H9 (cell line): ENCODE data around the gene CABCOCO1. TPM values are rescaled to one million over a fixed set of nuclear protein-coding genes. Genes with fewer than 3 reads are reported as not detected.

ENCODE experiments used
- DNase-seq: peaks from one replicate; pipeline ENCODE4 v3.0.0-alpha.2; 2017
- H2AFZ ChIP-seq: one replicate; pipeline ENCODE4 v1.6.1; 2013; ENCODE audit warnings: mild to moderate bottlenecking, low read length, control low read depth, moderate library complexity
- H2AK5ac ChIP-seq: 2 replicates; pipeline ENCODE4 v1.6.1; 2013; ENCODE audit warnings: low read length, control low read depth, mixed read lengths; ENCODE audit not compliant: insufficient read length
- H2BK120ac ChIP-seq: one replicate; pipeline ENCODE4 v1.6.1; 2013; ENCODE audit warnings: low read depth, mild to moderate bottlenecking, low read length, control low read depth, inconsistent platforms; ENCODE audit not compliant: poor library complexity, severe bottlenecking
- H2BK12ac ChIP-seq: 2 replicates; pipeline ENCODE4 v1.6.1; 2013; ENCODE audit warnings: low read length, control low read depth, mixed read lengths, low read depth; ENCODE audit not compliant: insufficient read length
- H2BK15ac ChIP-seq: 2 replicates; pipeline ENCODE4 v1.6.1; 2013; ENCODE audit warnings: low read depth, low read length, control low read depth
- H2BK20ac ChIP-seq: one replicate; pipeline ENCODE4 v1.6.1; 2013; ENCODE audit warnings: low read depth, mild to moderate bottlenecking, low read length, control low read depth, inconsistent platforms; ENCODE audit not compliant: poor library complexity, severe bottlenecking
- H2BK5ac ChIP-seq: 2 replicates; pipeline ENCODE4 v1.6.1; 2013; ENCODE audit warnings: low read length, control low read depth, mixed read lengths; ENCODE audit not compliant: insufficient read length
- H3K14ac ChIP-seq: 2 replicates; pipeline ENCODE4 v1.6.1; 2013; ENCODE audit warnings: low read length, control low read depth; ENCODE audit not compliant: insufficient read depth
- H3K18ac ChIP-seq: 2 replicates; pipeline ENCODE4 v1.6.1; 2013; ENCODE audit warnings: low read depth, mild to moderate bottlenecking, mixed read lengths, low read length, control low read depth; ENCODE audit not compliant: insufficient read length
- H3K23ac ChIP-seq: 2 replicates; pipeline ENCODE4 v1.6.1; 2013; ENCODE audit warnings: low read length, control low read depth, mixed read lengths, low read depth; ENCODE audit not compliant: insufficient read length
- H3K23me2 ChIP-seq: 2 replicates; pipeline ENCODE4 v1.6.1; 2013; ENCODE audit warnings: low read depth, mild to moderate bottlenecking, mixed read lengths, low read length, control low read depth; ENCODE audit not compliant: insufficient read length, poor library complexity, severe bottlenecking
- H3K27ac ChIP-seq: 2 replicates; pipeline ENCODE4 v1.5.1; 2013; ENCODE audit warnings: low read length, control low read depth, mixed read lengths, low read depth; ENCODE audit not compliant: insufficient read length
- H3K27me3 ChIP-seq: 2 replicates; pipeline ENCODE4 v1.6.1; 2013; ENCODE audit warnings: low read length, control low read depth, inconsistent platforms; ENCODE audit not compliant: insufficient read depth
- H3K4ac ChIP-seq: 2 replicates; pipeline ENCODE4 v1.6.1; 2013; ENCODE audit warnings: low read depth, mild to moderate bottlenecking, control low read depth, inconsistent platforms, low read length, moderate library complexity
- H3K4me1 ChIP-seq: 2 replicates; pipeline ENCODE4 v1.6.1; 2013; ENCODE audit warnings: low read length, control low read depth, inconsistent platforms; ENCODE audit not compliant: insufficient read depth
- H3K4me2 ChIP-seq: 2 replicates; pipeline ENCODE4 v1.6.1; 2013; ENCODE audit warnings: low read length, control low read depth, mixed read lengths; ENCODE audit not compliant: insufficient read length, insufficient read depth
- H3K56ac ChIP-seq: 2 replicates; pipeline ENCODE4 v1.6.1; 2013; ENCODE audit warnings: low read depth, mild to moderate bottlenecking, mixed read lengths, low read length, control low read depth; ENCODE audit not compliant: insufficient read length
- H3K79me1 ChIP-seq: 2 replicates; pipeline ENCODE4 v1.6.1; 2013; ENCODE audit warnings: low read depth, mild to moderate bottlenecking, moderate library complexity, low read length, control low read depth, inconsistent platforms; ENCODE audit not compliant: insufficient read depth, poor library complexity, severe bottlenecking
- H3K79me2 ChIP-seq: 2 replicates; pipeline ENCODE4 v1.6.1; 2013; ENCODE audit warnings: low read length, control low read depth, inconsistent platforms; ENCODE audit not compliant: insufficient read depth
- H3K9ac ChIP-seq: 2 replicates; pipeline ENCODE4 v1.6.1; 2013; ENCODE audit warnings: low read length, control low read depth, mixed read lengths; ENCODE audit not compliant: insufficient read length; ENCODE audit errors: extremely low read depth
- H3K9me3 ChIP-seq: one replicate; pipeline ENCODE4 v1.6.1; 2013; ENCODE audit warnings: low read depth, low read length, inconsistent platforms; ENCODE audit not compliant: control insufficient read depth
- H3T11ph ChIP-seq: one replicate; pipeline ENCODE4 v1.6.1; 2013; ENCODE audit warnings: mild to moderate bottlenecking, low read length, control low read depth, inconsistent platforms
- H4K20me1 ChIP-seq: one replicate; pipeline ENCODE4 v1.6.1; 2013; ENCODE audit not compliant: control insufficient read depth, insufficient read length, insufficient read depth
- H4K5ac ChIP-seq: 2 replicates; pipeline ENCODE4 v1.6.1; 2013; ENCODE audit warnings: low read depth, mild to moderate bottlenecking, mixed read lengths, low read length, control low read depth; ENCODE audit not compliant: insufficient read length
- H4K8ac ChIP-seq: replicated peaks from 2 replicates; pipeline ENCODE4 v1.6.1; 2013; ENCODE audit warnings: low read length, control low read depth, mixed read lengths, low read depth; ENCODE audit not compliant: insufficient read length
- H4K91ac ChIP-seq: 2 replicates; pipeline ENCODE4 v1.6.1; 2013; ENCODE audit warnings: low read depth, mild to moderate bottlenecking, moderate library complexity, mixed read lengths, low read length, control low read depth; ENCODE audit not compliant: insufficient read length
- H3K27ac Mint-ChIP-seq, 3 experiments: 2 replicates in 2 of 3; 3 replicates in 1 of 3; pipeline ENCODE4 v1.8.0; 2020 to 2021; ENCODE audit warnings: mixed read lengths in 3 of 3, mild to moderate bottlenecking in 1 of 3, moderate library complexity in 1 of 3
- H3K27me3 Mint-ChIP-seq: 2 replicates; pipeline ENCODE4 v1.8.0; 2021; ENCODE audit warnings: low read depth, mild to moderate bottlenecking, moderate library complexity, mixed read lengths
- H3K36me3 Mint-ChIP-seq, 3 experiments: 2 replicates in 2 of 3; 3 replicates in 1 of 3; pipeline ENCODE4 v1.8.0; 2020 to 2021; ENCODE audit warnings: low read depth in 3 of 3, mixed read lengths in 3 of 3; ENCODE audit not compliant: insufficient read depth in 1 of 3
- H3K4me1 Mint-ChIP-seq, 2 experiments: 2 replicates each; pipeline ENCODE4 v1.8.0; 2020; ENCODE audit warnings: mixed read lengths in 2 of 2
- H3K4me3 Mint-ChIP-seq, 2 experiments: 2 replicates in 1 of 2; 3 replicates in 1 of 2; pipeline ENCODE4 v1.8.0; 2020 to 2021; ENCODE audit warnings: mild to moderate bottlenecking in 2 of 2, mixed read lengths in 2 of 2, moderate library complexity in 1 of 2
- H3K9me3 Mint-ChIP-seq, 2 experiments: 2 replicates in 1 of 2; 3 replicates in 1 of 2; pipeline ENCODE4 v1.8.0; 2020; ENCODE audit warnings: mild to moderate bottlenecking in 2 of 2, mixed read lengths in 2 of 2, moderate library complexity in 1 of 2
- total RNA-seq: library from RNA; stranded (reverse); gene quantifications from 2 replicates; pipeline ENCODE4 v1.2.1, GENCODE V29; 2021
- TF ChIP-seq, protein P1 (sequence below): fragments of 200-600 bp; sonication (generic); conservative IDR thresholded peaks from 3 replicates; pipeline ENCODE4 v1.8.0; 2021; ENCODE audit warnings: antibody characterized with exemption, mild to moderate bottlenecking

Gene CABCOCO1
- total RNA-seq, 1 experiment from 2014 or later = not detected

DNA sequence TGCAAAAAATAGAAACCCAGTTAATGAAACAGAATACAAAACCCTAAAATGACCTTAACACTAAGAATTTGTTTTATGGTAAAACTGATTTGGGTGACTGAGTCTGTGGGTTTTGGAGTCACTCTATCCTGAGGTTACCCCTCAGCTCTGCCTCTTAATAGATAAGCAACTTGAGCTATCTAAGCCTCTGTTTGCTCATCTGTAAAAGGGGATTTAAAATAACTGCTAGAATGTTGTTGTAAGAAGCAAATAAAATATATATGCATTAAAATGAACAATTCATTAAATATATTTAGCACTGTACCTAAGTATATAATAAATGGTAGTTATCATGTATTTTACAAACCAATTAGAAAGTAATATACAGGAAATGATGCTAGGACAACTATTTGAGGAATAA is 115.4 kb downstream of the CABCOCO1 start:
- H3K4ac ChIP-seq = no peak overlapping the region
- Mint-ChIP-seq H3K4me3 (no peak overlapping the region), H3K9me3 (no peaks in the 10 kb centered on the region; a peak in 1 of 5 replicates), H3K27me3 (no peaks in the 10 kb centered on the region), H3K36me3 (no peaks in the 10 kb centered on the region; a peak in 1 of 7 replicates), H3K4me1 (peaks cover 7 to 9% of the 10 kb centered on the region in 2 experiments), H3K27ac (no peak overlapping the region)
- no peaks in the 10 kb centered on the region for H4K20me1 ChIP-seq
- H3K4me1 ChIP-seq = no peaks in the 10 kb centered on the region
- no peak overlapping the region for H3K4me2 ChIP-seq
- no peak overlapping the region for H2BK5ac ChIP-seq
- H3K79me2 ChIP-seq = no peaks in the 10 kb centered on the region
- H3K79me1 ChIP-seq = no peaks in the 10 kb centered on the region
- no peak overlapping the region for H4K91ac ChIP-seq
- no peak overlapping the region for H2AFZ ChIP-seq
- H2BK120ac ChIP-seq = no peak overlapping the region
- no peak overlapping the region for H3K14ac ChIP-seq
- TF ChIP-seq, protein P1, sequence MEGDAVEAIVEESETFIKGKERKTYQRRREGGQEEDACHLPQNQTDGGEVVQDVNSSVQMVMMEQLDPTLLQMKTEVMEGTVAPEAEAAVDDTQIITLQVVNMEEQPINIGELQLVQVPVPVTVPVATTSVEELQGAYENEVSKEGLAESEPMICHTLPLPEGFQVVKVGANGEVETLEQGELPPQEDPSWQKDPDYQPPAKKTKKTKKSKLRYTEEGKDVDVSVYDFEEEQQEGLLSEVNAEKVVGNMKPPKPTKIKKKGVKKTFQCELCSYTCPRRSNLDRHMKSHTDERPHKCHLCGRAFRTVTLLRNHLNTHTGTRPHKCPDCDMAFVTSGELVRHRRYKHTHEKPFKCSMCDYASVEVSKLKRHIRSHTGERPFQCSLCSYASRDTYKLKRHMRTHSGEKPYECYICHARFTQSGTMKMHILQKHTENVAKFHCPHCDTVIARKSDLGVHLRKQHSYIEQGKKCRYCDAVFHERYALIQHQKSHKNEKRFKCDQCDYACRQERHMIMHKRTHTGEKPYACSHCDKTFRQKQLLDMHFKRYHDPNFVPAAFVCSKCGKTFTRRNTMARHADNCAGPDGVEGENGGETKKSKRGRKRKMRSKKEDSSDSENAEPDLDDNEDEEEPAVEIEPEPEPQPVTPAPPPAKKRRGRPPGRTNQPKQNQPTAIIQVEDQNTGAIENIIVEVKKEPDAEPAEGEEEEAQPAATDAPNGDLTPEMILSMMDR = no peak
- no peak for DNase-seq
- no peak overlapping the region for H2BK20ac ChIP-seq
- H3K18ac ChIP-seq = no peak overlapping the region
- H3K56ac ChIP-seq = no peak overlapping the region
- no peak overlapping the region for H2AK5ac ChIP-seq
- no peak overlapping the region for H3K9ac ChIP-seq
- no peak overlapping the region for H3K27ac ChIP-seq
- no peak overlapping the region for H4K8ac ChIP-seq
- H3K9me3 ChIP-seq = no peaks in the 10 kb centered on the region
- H4K5ac ChIP-seq = no peak overlapping the region
- H2BK15ac ChIP-seq = no peak overlapping the region
- no peaks in the 10 kb centered on the region for H3K23me2 ChIP-seq
- H3K27me3 ChIP-seq = no peaks in the 10 kb centered on the region
- H3K23ac ChIP-seq = no peak overlapping the region
- H3T11ph ChIP-seq = no peak overlapping the region
- H2BK12ac ChIP-seq = no peak overlapping the region
